OCI-LY7 (cell line): ENCODE measurements around the gene ME1. TPM values are rescaled to one million over a fixed set of nuclear protein-coding genes. Genes with fewer than 3 reads are reported as not detected.

ENCODE experiments used
- BruUV-seq: library from RNA; stranded (reverse); fragments of 400-500 nt; replicated peaks from 2 replicates; lab custom pipeline; 2021; lab: Mats Ljungman, UMichigan
- CTCF ChIA-PET: fragments of 300-600 bp; sonication (Branson Sonifier 250); formaldehyde crosslinking; loops from one replicate; lab custom pipeline; 2022; ENCODE audit warnings: antibody characterized with exemption; ENCODE audit not compliant: unreplicated experiment; lab: Charles Lee
- POLR2A ChIA-PET: fragments of 300-600 bp; sonication (Branson Sonifier 250); formaldehyde crosslinking; loops from one replicate; lab custom pipeline; 2022; ENCODE audit warnings: antibody characterized with exemption; lab: Charles Lee
- DNase-seq: peaks from one replicate; pipeline ENCODE4 v3.0.0-alpha.2; 2015; ENCODE audit warnings: low spot score
- H2AFZ ChIP-seq: fragments of 200-600 bp; sonication (generic), shearing (Covaris generic); 2 replicates; pipeline ENCODE4 v1.6.1; 2014; ENCODE audit warnings: mild to moderate bottlenecking, antibody characterized with exemption, low read length, moderate library complexity
- H3K27ac ChIP-seq: fragments of 200-600 bp; sonication (generic); 2 replicates; pipeline ENCODE4 v1.5.1; 2014; ENCODE audit warnings: mixed run types, low read depth, mild to moderate bottlenecking, moderate library complexity, low read length, inconsistent platforms; ENCODE audit not compliant: poor library complexity, severe bottlenecking
- H3K36me3 ChIP-seq: fragments of 200-600 bp; sonication (generic); 2 replicates; pipeline ENCODE4 v1.6.1; 2014; ENCODE audit warnings: mild to moderate bottlenecking, antibody characterized with exemption, low read length, moderate library complexity, mixed read lengths; ENCODE audit not compliant: insufficient read depth
- H3K4me1 ChIP-seq: fragments of 200-600 bp; sonication (generic); 2 replicates; pipeline ENCODE4 v1.5.1; 2014; ENCODE audit warnings: mild to moderate bottlenecking, low read length; ENCODE audit not compliant: insufficient read depth, poor library complexity, severe bottlenecking
- H3K4me2 ChIP-seq: fragments of 200-600 bp; sonication (generic); 2 replicates; pipeline ENCODE4 v1.6.1; 2014; ENCODE audit warnings: mild to moderate bottlenecking, low read length
- H3K4me3 ChIP-seq: fragments of 200-600 bp; sonication (generic); 2 replicates; pipeline ENCODE4 v1.5.1; 2014; ENCODE audit warnings: mild to moderate bottlenecking, low read depth, low read length; ENCODE audit not compliant: poor library complexity, severe bottlenecking
- H3K79me2 ChIP-seq: fragments of 200-600 bp; sonication (generic); 2 replicates; pipeline ENCODE4 v1.6.1; 2016; ENCODE audit warnings: low read depth, mild to moderate bottlenecking, low read length, moderate library complexity, mixed read lengths; ENCODE audit not compliant: insufficient read depth
- H3K9me2 ChIP-seq: fragments of 200-600 bp; sonication (generic); 2 replicates; pipeline ENCODE4 v1.6.1; 2016; ENCODE audit warnings: mild to moderate bottlenecking, low read length, mixed read lengths; ENCODE audit not compliant: insufficient read depth
- H3K9me3 ChIP-seq: fragments of 200-600 bp; sonication (generic); 2 replicates; pipeline ENCODE4 v1.6.1; 2014; ENCODE audit warnings: mild to moderate bottlenecking, mixed run types, low read length, mixed read lengths
- H4K20me1 ChIP-seq: fragments of 200-600 bp; sonication (generic); 2 replicates; pipeline ENCODE4 v1.6.1; 2014; ENCODE audit warnings: mild to moderate bottlenecking, antibody characterized with exemption, low read length, moderate library complexity, mixed read lengths; ENCODE audit not compliant: insufficient read depth
- EZH2phosphoT487 ChIP-seq: fragments of 200-600 bp; sonication (generic); IDR thresholded peaks from 2 replicates; pipeline ENCODE4 v1.6.1; 2018; ENCODE audit warnings: low read depth, borderline replicate concordance, mild to moderate bottlenecking, mixed run types, antibody characterized with exemption, low read length, moderate library complexity, mixed read lengths
- intact Hi-C: fragments of 100-400 bp; cut with micrococcal nuclease; formaldehyde crosslinking; loops from one replicate; pipeline ENCODE4 v1.10.0; 2022; ENCODE audit not compliant: unreplicated experiment
- total RNA-seq, 2 experiments: library from RNA; depleted of rRNA in 1 of 2; stranded (reverse); fragments of >200 nt in 1 of 2; shearing (Covaris generic) in 1 of 2; gene quantifications; 2 replicates each; pipeline ENCODE4 v1.2.3, GENCODE V29; 2014 to 2022
- TF ChIP-seq, protein P1 (sequence below): fragments of 200-600 bp; sonication (generic); conservative IDR thresholded peaks from 2 replicates; pipeline ENCODE4 v1.5.1; 2014; ENCODE audit warnings: mild to moderate bottlenecking, antibody characterized with exemption, low read length, moderate library complexity, mixed read lengths

Gene ME1
- total RNA-seq, 2 experiments from 2014 or later: not detected

DNA sequence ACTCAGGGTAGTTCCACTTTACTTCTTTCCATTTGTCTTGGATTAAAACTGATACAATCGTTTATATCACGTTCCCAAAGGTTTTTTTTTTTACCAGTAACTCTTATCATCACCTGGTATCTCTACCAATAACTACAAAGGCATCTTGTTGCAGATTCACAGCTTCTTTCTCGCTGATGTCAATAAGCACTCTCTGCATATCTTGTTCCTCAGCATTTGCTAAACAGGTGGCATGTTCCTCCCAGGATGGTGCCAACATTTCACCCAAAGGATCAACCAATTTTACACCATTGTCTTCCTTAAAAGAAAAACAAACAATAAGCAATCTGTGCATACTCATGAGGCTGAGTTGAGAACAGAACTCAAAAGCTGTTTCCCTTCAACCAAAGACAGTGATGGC, 242.3 kb downstream of the ME1 start:
- Histone ChIP-seq H3K9me2 (no peaks in the 10 kb centered on the region), H3K79me2 (peaks cover 6% of the 10 kb centered on the region; the same call in 1 of the 2 replicates), H3K4me1 (peaks cover 5% of the 10 kb centered on the region), H3K4me3 (no peak overlapping the region), H4K20me1 (0 out of 2 replicates have a peak, but pooled peaks cover 8% of the 10 kb centered on the region), H3K9me3 (no peaks in the 10 kb centered on the region), H3K27ac (no peak overlapping the region), H3K36me3 (peaks cover 61% of the 10 kb centered on the region), H2AFZ (no peak overlapping the region), H3K4me2 (no peak overlapping the region)
- DNase-seq: no peak
- BruUV-seq: no TSS peak
- POLR2A ChIA-PET: interaction anchor here (0.6 to 2.9 kb wide), 6 partner anchors 10 to 123 kb away, joined by 3 to 8 read pairs (median 5); partner anchors contain the start of gene UBE3D
- intact Hi-C loops: no loop called here
- CTCF ChIA-PET: no interaction called here
- no peak for TF ChIP-seq EZH2phosphoT487
- TF ChIP-seq, protein P1, sequence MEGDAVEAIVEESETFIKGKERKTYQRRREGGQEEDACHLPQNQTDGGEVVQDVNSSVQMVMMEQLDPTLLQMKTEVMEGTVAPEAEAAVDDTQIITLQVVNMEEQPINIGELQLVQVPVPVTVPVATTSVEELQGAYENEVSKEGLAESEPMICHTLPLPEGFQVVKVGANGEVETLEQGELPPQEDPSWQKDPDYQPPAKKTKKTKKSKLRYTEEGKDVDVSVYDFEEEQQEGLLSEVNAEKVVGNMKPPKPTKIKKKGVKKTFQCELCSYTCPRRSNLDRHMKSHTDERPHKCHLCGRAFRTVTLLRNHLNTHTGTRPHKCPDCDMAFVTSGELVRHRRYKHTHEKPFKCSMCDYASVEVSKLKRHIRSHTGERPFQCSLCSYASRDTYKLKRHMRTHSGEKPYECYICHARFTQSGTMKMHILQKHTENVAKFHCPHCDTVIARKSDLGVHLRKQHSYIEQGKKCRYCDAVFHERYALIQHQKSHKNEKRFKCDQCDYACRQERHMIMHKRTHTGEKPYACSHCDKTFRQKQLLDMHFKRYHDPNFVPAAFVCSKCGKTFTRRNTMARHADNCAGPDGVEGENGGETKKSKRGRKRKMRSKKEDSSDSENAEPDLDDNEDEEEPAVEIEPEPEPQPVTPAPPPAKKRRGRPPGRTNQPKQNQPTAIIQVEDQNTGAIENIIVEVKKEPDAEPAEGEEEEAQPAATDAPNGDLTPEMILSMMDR: no peak

- no peaks in the 10 kb centered on the region for H3K4me1 ChIP-seq
- no peak for TF ChIP-seq EZH2phosphoT487
- TF ChIP-seq, protein P1: no peak
- H3K79me2 ChIP-seq: no peaks in the 10 kb centered on the region
- BruUV-seq: no TSS peak
- DNase-seq: no peak
- H3K27ac ChIP-seq: no peak overlapping the region
- 0 out of 2 replicates have a peak, but pooled peaks cover 8% of the 10 kb centered on the region for H4K20me1 ChIP-seq
- H3K9me3 ChIP-seq: no peaks in the 10 kb centered on the region
- no peak overlapping the region for H2AFZ ChIP-seq
- no peaks in the 10 kb centered on the region for H3K9me2 ChIP-seq
- no peak overlapping the region for H3K4me2 ChIP-seq
- CTCF ChIA-PET: no interaction called here
- no peak overlapping the region for H3K4me3 ChIP-seq
- POLR2A ChIA-PET: interaction anchor here (0.7 to 0.9 kb wide), 3 partner anchors 25 to 94 kb away, joined by 3 read pairs; no protein-coding TSS in a partner anchor
- peaks cover 86% of the 10 kb centered on the region for H3K36me3 ChIP-seq
- intact Hi-C loops: no loop called here
Observed at GRCh38 chr6:83185096-83185495, 245.8 kb downstream of the ME1 start.

DNA sequence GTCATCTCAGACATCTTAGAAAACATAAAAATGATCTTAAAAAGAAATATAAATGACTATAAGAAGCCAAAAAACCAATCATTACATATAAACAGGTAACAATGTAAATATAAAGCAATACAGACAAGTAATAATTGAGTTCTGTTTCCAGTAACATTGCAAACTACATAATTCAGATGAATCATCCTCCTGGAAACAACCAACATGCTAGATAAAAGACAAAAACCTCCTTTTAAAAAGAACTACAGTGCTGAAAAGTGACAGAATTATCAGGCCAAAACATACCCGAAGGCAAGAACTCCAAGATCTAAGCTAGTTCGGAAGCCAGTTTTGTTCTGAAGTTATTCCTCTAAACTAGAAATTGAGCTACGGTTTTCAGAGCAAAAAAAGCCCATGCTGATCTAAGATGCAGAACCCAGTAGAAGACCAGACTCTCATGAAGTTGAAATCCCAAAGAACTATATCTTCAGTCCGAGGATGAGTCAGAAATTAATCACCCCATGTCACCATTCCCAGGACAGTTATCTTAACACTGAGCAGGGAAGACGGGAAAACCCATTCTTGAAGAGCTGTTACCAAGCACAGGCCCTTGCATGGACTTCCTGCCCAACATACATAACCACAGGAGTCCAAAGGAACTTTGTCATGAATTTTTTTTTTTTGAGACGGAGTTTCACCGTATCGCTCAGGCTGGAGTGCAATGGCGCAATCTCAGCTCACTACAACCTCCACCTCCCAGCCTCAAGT, 247.6 kb downstream of the ME1 start:
- TF ChIP-seq, protein P1: no peak
- TF ChIP-seq EZH2phosphoT487: no peak
- DNase-seq: no peak
- no peaks in the 10 kb centered on the region for H3K79me2 ChIP-seq
- no TSS peak for BruUV-seq
- no peaks in the 10 kb centered on the region for H3K9me3 ChIP-seq
- intact Hi-C loops: no loop called here
- H2AFZ ChIP-seq: no peak overlapping the region
- no peaks in the 10 kb centered on the region for H3K4me1 ChIP-seq
- H3K4me3 ChIP-seq: no peak overlapping the region
- H3K9me2 ChIP-seq: no peaks in the 10 kb centered on the region
- ChIA-PET POLR2A (interaction anchor here (0.7 to 1.1 kb wide), 3 partner anchors 12 to 33 kb away, joined by 3 read pairs; no protein-coding TSS in a partner anchor), CTCF (interaction anchor here (0.5 kb wide), 1 partner anchor 19 kb away, joined by 3 read pairs; no protein-coding TSS in a partner anchor)
- no peaks in the 10 kb centered on the region for H4K20me1 ChIP-seq
- H3K36me3 ChIP-seq: peaks cover 85% of the 10 kb centered on the region
- H3K4me2 ChIP-seq: no peak overlapping the region
- no peak overlapping the region for H3K27ac ChIP-seq
